Neural progenitor cell (in vitro differentiated cells): Measurements from ENCODE around the gene ALMS1. TPM values are rescaled to one million over a fixed set of nuclear protein-coding genes. Genes with fewer than 3 reads are reported as not detected.
"Not testable (repeated sequence)": the region's sequence is repeated elsewhere in the genome, so short reads cannot be mapped to it uniquely, and the experiment has no call there.

Source experiments
- DNase-seq: peaks from one replicate; pipeline ENCODE4 v3.0.0-alpha.2; 2016; ENCODE audit warnings: low spot score
- H2AFZ ChIP-seq: fragments of 200-600 bp; sonication (generic); replicated peaks from 2 replicates; pipeline ENCODE4 v1.6.1; 2016; ENCODE audit warnings: antibody characterized with exemption
- H3F3A ChIP-seq: fragments of 200-600 bp; sonication (generic); 2 replicates; pipeline ENCODE4 v1.6.1; 2016; ENCODE audit warnings: antibody characterized with exemption, low read depth
- H3K27ac ChIP-seq: fragments of 200-600 bp; sonication (generic); 2 replicates; pipeline ENCODE4 v1.5.1; 2016; ENCODE audit warnings: mild to moderate bottlenecking
- H3K27me3 ChIP-seq: fragments of 200-600 bp; sonication (generic); 2 replicates; pipeline ENCODE4 v1.6.1; 2016; ENCODE audit warnings: mild to moderate bottlenecking, moderate library complexity
- H3K36me3 ChIP-seq: fragments of 200-600 bp; sonication (generic); 2 replicates; pipeline ENCODE4 v1.5.1; 2016
- H3K4me1 ChIP-seq: fragments of 200-600 bp; sonication (generic); 2 replicates; pipeline ENCODE4 v1.6.1; 2016; ENCODE audit warnings: mixed run types
- H3K4me2 ChIP-seq: fragments of 200-600 bp; sonication (generic); 2 replicates; pipeline ENCODE4 v1.6.1; 2016
- H3K4me3 ChIP-seq: fragments of 200-600 bp; sonication (generic); 2 replicates; pipeline ENCODE4 v1.5.1; 2016
- H3K79me2 ChIP-seq: fragments of 200-600 bp; sonication (generic); 2 replicates; pipeline ENCODE4 v1.6.1; 2016; ENCODE audit warnings: low read depth
- H3K9ac ChIP-seq: fragments of 200-600 bp; sonication (generic); 2 replicates; pipeline ENCODE4 v1.6.1; 2016
- H3K9me3 ChIP-seq: fragments of 200-600 bp; sonication (generic); 2 replicates; pipeline ENCODE4 v1.5.1; 2016; ENCODE audit warnings: low read depth
- H4K20me1 ChIP-seq: fragments of 200-600 bp; sonication (generic); 2 replicates; pipeline ENCODE4 v1.6.1; 2016; ENCODE audit warnings: low read depth
- H3K27ac Mint-ChIP-seq: 3 replicates; pipeline ENCODE4 v1.8.0; 2021; ENCODE audit warnings: mixed read lengths
- H3K27me3 Mint-ChIP-seq: 2 replicates; pipeline ENCODE4 v1.8.0; 2022; ENCODE audit warnings: low read depth, mild to moderate bottlenecking, inconsistent platforms, moderate library complexity, mixed read lengths; ENCODE audit not compliant: insufficient read depth
- H3K36me3 Mint-ChIP-seq: 3 replicates; pipeline ENCODE4 v1.8.0; 2021; ENCODE audit warnings: mixed read lengths
- H3K4me1 Mint-ChIP-seq: 3 replicates; pipeline ENCODE4 v1.8.0; 2021; ENCODE audit warnings: mixed read lengths
- H3K4me3 Mint-ChIP-seq: 3 replicates; pipeline ENCODE4 v1.8.0; 2021; ENCODE audit warnings: mild to moderate bottlenecking, moderate library complexity, mixed read lengths
- H3K9me3 Mint-ChIP-seq: 3 replicates; pipeline ENCODE4 v1.8.0; 2020; ENCODE audit warnings: mixed read lengths
- EZH2 ChIP-seq: fragments of 200-600 bp; sonication (generic); IDR thresholded peaks from 2 replicates; pipeline ENCODE4 v1.6.1; 2017; ENCODE audit warnings: antibody characterized with exemption, mild to moderate bottlenecking, moderate library complexity
- EZH2phosphoT487 ChIP-seq: fragments of 200-600 bp; sonication (generic); IDR thresholded peaks from 2 replicates; pipeline ENCODE4 v1.6.1; 2017; ENCODE audit warnings: antibody characterized with exemption
- total RNA-seq: library from RNA; depleted of rRNA; stranded (reverse); fragments of >200 nt; gene quantifications from 2 replicates; pipeline ENCODE4 v1.2.3, GENCODE V29; 2015; ENCODE audit warnings: low replicate concordance
- TF ChIP-seq, protein P1 (sequence below): fragments of 200-600 bp; sonication (generic); IDR thresholded peaks from 2 replicates; pipeline ENCODE4 v1.5.1; 2017; ENCODE audit warnings: antibody characterized with exemption, mild to moderate bottlenecking

Gene ALMS1
- total RNA-seq, 1 donor from 2014 or later: 58.8 TPM

GRCh38 chr2:73451263-73451972 is 65.8 kb downstream of the ALMS1 start:
- no peak overlapping the region for H3K9ac ChIP-seq

DNA sequence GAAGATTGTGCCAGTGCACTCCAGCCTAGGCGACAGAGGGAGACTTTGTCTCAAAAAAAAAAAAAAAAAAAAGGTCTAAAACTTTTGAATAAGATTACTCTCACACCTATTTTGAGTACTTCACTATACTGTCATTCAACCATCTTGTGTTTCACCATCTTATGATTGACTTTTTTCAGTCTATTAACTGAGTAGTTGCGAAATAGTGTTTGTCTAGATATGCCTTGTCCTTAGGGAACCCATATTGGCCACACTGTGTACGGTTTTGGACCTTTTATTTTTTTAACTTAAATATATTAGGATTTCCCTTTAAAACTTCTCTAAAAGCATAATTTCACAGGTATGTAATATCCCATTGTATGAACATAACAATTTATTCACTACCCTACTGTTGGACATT is 72.3 kb downstream of the ALMS1 start:
- Mint-ChIP-seq H3K27me3 (no peaks in the 10 kb centered on the region), H3K4me1 (no peaks in the 10 kb centered on the region), H3K9me3 (peaks cover 33% of the 10 kb centered on the region), H3K4me3 (no peak overlapping the region), H3K36me3 (peaks cover 49% of the 10 kb centered on the region), H3K27ac (no peak overlapping the region)
- no peaks in the 10 kb centered on the region for H3F3A ChIP-seq
- H3K27me3 ChIP-seq: no peaks in the 10 kb centered on the region
- H3K4me2 ChIP-seq: no peak overlapping the region
- no peak overlapping the region for H3K27ac ChIP-seq
- no peaks in the 10 kb centered on the region for H3K4me1 ChIP-seq
- no peak overlapping the region for H3K9ac ChIP-seq
- no peak for DNase-seq
- no peaks in the 10 kb centered on the region for H3K79me2 ChIP-seq
- no peaks in the 10 kb centered on the region for H4K20me1 ChIP-seq
- TF ChIP-seq, protein P1, sequence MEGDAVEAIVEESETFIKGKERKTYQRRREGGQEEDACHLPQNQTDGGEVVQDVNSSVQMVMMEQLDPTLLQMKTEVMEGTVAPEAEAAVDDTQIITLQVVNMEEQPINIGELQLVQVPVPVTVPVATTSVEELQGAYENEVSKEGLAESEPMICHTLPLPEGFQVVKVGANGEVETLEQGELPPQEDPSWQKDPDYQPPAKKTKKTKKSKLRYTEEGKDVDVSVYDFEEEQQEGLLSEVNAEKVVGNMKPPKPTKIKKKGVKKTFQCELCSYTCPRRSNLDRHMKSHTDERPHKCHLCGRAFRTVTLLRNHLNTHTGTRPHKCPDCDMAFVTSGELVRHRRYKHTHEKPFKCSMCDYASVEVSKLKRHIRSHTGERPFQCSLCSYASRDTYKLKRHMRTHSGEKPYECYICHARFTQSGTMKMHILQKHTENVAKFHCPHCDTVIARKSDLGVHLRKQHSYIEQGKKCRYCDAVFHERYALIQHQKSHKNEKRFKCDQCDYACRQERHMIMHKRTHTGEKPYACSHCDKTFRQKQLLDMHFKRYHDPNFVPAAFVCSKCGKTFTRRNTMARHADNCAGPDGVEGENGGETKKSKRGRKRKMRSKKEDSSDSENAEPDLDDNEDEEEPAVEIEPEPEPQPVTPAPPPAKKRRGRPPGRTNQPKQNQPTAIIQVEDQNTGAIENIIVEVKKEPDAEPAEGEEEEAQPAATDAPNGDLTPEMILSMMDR: no peak
- TF ChIP-seq EZH2 (no peak), EZH2phosphoT487 (no peak)
- peaks cover 33% of the 10 kb centered on the region for H3K36me3 ChIP-seq
- H3K4me3 ChIP-seq: no peak overlapping the region
- no peak overlapping the region for H2AFZ ChIP-seq
- H3K9me3 ChIP-seq: peaks cover 18% of the 10 kb centered on the region

More at GRCh38 chr2:73451263-73451972, 65.8 kb downstream of the ALMS1 start:
- Mint-ChIP-seq H3K4me3 (no peak overlapping the region), H3K36me3 (peaks cover 39% of the 10 kb centered on the region), H3K9me3 (no peaks in the 10 kb centered on the region), H3K4me1 (no peaks in the 10 kb centered on the region), H3K27ac (no peak overlapping the region), H3K27me3 (no peaks in the 10 kb centered on the region)
- no peak overlapping the region for H3K4me3 ChIP-seq
- H3K79me2 ChIP-seq: no peaks in the 10 kb centered on the region
- no peaks in the 10 kb centered on the region for H3K4me1 ChIP-seq
- no peaks in the 10 kb centered on the region for H4K20me1 ChIP-seq
- TF ChIP-seq, protein P1: no peak
- no peak for TF ChIP-seq EZH2phosphoT487
- no peak for TF ChIP-seq EZH2
- DNase-seq: no peak
- H3K36me3 ChIP-seq: peaks cover 14% of the 10 kb centered on the region
- no peaks in the 10 kb centered on the region for H3F3A ChIP-seq
- H3K27ac ChIP-seq: no peak overlapping the region
- H2AFZ ChIP-seq: no peak overlapping the region
- no peaks in the 10 kb centered on the region for H3K27me3 ChIP-seq
- H3K4me2 ChIP-seq: no peak overlapping the region
- H3K9me3 ChIP-seq: no peaks in the 10 kb centered on the region

DNA sequence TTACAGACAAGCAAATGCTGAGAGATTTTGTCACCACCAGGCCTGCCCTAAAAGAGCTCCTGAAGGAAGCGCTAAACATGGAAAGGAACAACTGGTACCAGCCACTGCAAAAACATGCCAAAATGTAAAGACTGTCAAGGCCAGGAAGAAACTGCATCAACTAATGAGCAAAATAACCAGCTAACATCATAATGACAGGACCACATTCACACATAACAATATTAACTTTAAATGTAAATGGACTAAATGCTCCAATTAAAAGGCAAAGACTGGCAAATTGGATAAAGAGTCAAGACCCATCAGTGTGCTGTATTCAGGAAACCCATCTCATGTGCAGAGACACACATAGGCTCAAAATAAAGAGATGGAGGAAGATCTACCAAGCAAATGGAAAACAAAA is 76.8 kb downstream of the ALMS1 start:
- H3K27me3 Mint-ChIP-seq, H3F3A ChIP-seq, H3K4me3 ChIP-seq, H3K4me3 Mint-ChIP-seq, DNase-seq, H3K9ac ChIP-seq, H2AFZ ChIP-seq, H3K4me1 Mint-ChIP-seq, H3K27ac ChIP-seq, H3K4me1 ChIP-seq, H3K27me3 ChIP-seq, H3K79me2 ChIP-seq, H3K27ac Mint-ChIP-seq, H4K20me1 ChIP-seq, H3K4me2 ChIP-seq: not testable (repeated sequence)
- H3K9me3 Mint-ChIP-seq: peaks cover 40% of the 10 kb centered on the region
- Histone ChIP-seq H3K36me3 (peaks cover 22% of the 10 kb centered on the region), H3K9me3 (peaks cover 18% of the 10 kb centered on the region)
- peaks cover 32% of the 10 kb centered on the region for H3K36me3 Mint-ChIP-seq

DNA sequence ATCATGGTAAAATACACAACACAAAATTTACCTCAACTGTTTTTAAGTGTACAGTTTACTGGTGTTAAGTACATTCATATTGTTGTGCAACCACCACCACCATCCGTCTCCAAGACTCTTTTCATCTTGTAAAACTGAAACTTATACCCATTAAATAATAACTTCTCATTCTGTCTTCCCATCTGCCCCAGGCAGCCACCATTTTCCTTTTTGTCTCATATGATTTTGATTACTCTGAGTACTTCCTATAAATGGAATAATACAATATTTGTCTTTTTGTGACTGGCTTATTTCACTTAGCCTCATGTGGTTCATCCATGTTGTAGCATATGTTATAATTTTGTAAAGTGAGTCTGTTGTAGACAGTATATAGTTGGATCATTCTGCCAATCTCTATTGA is 82.7 kb downstream of the ALMS1 start:
- H3K4me1 Mint-ChIP-seq: no peaks in the 10 kb centered on the region
- Histone ChIP-seq H2AFZ (no peak overlapping the region), H3K79me2 (no peaks in the 10 kb centered on the region), H3K4me3 (no peak overlapping the region), H3K4me1 (no peaks in the 10 kb centered on the region), H3F3A (no peaks in the 10 kb centered on the region), H4K20me1 (no peaks in the 10 kb centered on the region), H3K4me2 (no peak overlapping the region), H3K9ac (no peak overlapping the region), H3K27ac (no peak overlapping the region), H3K9me3 (no peaks in the 10 kb centered on the region), H3K27me3 (no peaks in the 10 kb centered on the region), H3K36me3 (no peaks in the 10 kb centered on the region)
- H3K9me3 Mint-ChIP-seq: peaks cover 5% of the 10 kb centered on the region
- H3K27me3 Mint-ChIP-seq: no peaks in the 10 kb centered on the region
- H3K36me3 Mint-ChIP-seq: no peaks in the 10 kb centered on the region
- TF ChIP-seq EZH2 (no peak), EZH2phosphoT487 (no peak)
- TF ChIP-seq, protein P1: no peak
- H3K4me3 Mint-ChIP-seq: no peak overlapping the region
- H3K27ac Mint-ChIP-seq: no peak overlapping the region
- DNase-seq: no peak

DNA sequence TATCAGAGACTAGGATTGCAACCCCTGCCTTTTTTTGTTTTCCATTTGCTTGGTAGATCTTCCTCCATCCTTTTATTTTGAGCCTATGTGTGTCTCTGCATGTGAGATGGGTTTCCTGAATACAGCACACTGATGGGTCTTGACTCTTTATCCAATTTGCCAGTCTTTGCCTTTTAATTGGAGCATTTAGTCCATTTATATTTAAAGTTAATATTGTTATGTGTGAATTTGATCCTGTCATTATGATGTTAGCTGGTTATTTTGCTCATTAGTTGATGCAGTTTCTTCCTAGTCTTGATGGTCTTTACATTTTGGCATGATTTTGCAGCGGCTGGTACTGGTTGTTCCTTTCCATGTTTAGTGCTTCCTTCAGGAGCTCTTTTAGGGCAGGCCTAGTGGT is 98.2 kb downstream of the ALMS1 start:
- not testable (repeated sequence) for H4K20me1 ChIP-seq, H3K27me3 ChIP-seq, H3K4me1 Mint-ChIP-seq, DNase-seq, H2AFZ ChIP-seq, H3K36me3 ChIP-seq, H3K4me3 ChIP-seq, H3K9me3 Mint-ChIP-seq, H3K4me3 Mint-ChIP-seq, H3K27ac Mint-ChIP-seq, H3K27me3 Mint-ChIP-seq, H3K27ac ChIP-seq, H3K4me2 ChIP-seq, H3K79me2 ChIP-seq, H3F3A ChIP-seq, H3K9me3 ChIP-seq, H3K9ac ChIP-seq
- peaks cover 20% of the 10 kb centered on the region for H3K36me3 Mint-ChIP-seq
- H3K4me1 ChIP-seq: peaks cover 11% of the 10 kb centered on the region
